GM19099 (cell line): ENCODE data around the gene MED12L.

Source experiments
- POLR2A ChIP-seq: IDR thresholded peaks from 3 replicates; pipeline ENCODE4 v1.6.1; 2011; ENCODE audit warnings: low read depth; ENCODE audit not compliant: insufficient read length; ENCODE audit errors: extremely low read depth

MED12L gene

DNA sequence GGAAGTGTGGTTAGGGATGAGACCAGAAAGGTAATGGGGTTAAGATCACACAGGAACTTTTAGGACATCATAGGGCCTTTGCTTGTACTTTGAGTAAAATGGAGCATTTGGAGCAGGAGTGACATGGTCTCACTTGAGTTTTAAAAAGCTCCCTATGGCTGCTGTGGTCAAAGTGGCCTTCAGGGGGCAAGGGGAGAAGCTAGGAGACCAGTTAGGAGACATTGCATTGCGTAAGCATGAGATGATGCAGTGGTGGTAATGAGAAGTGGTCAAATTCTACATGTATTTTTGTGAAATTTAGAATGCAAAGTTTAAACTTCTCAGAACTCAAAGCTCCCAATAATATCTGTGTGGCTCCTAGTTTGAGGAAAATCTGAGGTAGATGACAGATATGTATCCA lies 27.9 kb downstream of the MED12L start:
- TF ChIP-seq POLR2A: no peak

DNA sequence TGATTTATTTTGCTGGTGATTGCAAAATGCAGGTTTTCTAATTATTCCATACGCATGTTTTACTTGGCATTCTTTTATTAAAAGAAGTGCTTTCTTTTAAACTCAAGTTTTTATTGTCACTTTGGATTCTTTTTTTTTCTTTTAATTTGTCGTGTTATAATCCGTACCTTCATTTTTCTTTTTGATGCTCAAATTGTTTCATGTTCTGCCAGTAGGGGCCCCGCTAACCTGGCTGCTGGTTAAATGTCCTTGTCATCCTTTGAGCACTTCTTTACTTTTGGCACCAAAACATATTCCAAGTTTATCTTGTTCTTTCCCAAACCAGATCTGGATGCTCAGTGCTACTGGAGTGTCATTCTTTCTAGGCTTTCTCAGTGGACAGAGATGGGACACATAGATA lies 31.6 kb downstream of the MED12L start:
- no peak for TF ChIP-seq POLR2A

DNA sequence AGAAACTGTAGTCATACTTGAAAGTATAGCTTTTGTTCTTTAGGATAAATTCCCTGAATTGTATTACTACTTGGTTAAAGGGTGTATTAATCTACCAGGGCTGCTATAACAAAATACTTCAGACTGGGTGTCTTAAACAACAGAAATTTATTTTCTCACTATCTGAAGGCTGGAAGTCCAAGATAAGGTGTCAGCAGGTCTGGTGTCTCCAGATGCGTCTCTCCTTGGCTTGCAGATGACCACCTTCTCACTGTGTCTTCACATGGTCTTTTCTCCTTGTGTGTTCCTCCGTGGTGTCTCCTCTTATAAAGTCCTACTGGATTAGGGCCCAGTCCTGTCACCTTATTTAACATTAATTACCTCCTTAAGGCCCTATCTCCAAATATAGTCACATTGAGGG lies 33.7 kb downstream of the MED12L start:
- TF ChIP-seq POLR2A: no peak

DNA sequence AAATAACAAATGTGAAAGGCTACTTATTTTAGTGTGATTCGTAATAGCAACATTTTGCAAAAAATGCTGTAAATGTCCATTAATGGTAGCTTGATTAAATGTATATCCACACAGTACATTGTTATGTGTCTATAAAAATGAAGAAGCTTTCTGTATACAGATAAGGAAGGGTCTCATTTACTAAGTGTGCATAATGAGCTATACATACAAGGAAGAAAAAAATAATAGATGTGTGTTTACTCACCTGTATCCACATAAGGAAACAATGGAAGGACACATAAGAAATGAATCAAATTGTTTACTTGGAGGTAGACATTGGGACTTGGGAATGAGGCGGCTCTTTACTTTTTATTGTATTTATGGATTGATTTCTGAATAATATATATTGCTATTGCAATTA lies 34.9 kb downstream of the MED12L start:
- TF ChIP-seq POLR2A: no peak

DNA sequence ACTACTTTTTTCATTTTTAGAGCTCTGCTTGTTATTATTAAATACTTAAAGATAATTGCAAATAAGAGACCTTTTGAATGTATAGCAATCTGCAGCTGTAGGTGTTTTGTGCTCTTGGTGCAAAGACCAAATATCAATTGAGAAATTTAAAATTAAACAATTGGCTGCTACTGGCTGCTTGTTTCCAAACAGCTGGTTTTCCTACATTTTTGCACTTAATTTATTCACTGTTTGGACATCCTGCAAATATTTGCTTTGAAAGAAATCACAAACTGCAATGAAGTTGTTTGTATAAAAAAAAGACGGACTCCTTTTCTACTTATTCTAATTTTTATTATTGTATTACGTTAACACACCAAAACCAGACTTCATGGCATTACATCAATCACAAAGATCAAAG lies 35.6 kb downstream of the MED12L start:
- no peak for TF ChIP-seq POLR2A

DNA sequence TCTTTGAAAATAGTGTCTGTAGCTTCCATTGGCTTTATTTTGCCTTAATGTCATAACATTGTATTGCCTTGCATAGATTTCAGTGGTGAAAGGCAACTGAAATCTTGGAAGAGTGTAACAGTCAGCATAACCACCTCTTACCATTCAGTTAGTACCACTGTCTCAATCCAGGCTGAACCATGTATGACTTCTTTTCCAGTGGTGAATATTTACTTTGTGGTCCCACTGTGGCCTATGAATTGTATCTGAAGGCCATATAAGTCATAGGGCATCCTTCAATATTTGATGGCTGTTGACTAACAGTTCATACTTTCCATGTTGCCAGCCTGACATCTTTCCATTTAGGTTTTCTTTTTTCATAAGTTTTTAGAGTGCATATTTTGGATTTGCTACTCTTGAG lies 38.4 kb downstream of the MED12L start:
- TF ChIP-seq POLR2A: no peak

DNA sequence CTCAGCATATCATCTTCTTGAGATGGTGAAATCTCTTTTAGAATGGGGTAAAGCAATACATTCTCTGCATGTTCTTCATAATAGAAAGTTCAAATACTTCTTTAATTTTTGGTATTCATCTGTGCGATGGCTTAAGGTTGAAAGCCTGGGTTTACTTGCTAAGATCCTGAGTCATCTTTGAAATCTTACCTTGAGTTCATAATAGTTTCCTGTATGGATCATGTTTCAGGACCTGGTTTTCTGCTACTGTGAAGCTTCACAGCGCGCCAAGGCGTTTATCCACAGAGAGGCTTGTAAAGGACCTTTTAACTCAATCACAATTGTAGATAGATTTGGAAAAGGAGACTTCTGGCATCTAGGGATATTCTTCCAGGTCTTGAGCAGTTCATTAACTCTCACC lies 39.0 kb downstream of the MED12L start:
- TF ChIP-seq POLR2A: no peak

DNA sequence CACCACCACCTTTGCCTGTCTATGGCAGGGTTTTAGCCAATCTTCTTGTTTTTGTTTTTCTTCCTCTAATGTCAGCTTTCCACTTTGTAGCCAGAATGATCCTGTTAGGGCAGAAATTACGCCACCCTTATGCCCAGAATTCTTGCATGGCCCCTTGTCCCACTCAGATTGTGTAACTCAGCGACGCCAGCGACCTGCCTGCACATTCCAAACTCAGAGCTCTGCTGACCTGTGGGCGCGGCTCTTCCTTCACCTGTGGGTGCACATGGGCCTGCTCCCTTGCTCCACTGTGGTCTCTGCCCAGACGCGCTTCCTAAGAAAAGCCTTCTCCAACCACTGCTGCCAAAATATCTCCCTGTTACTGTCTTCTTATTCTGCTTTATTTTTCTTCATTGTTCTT lies 45.0 kb downstream of the MED12L start:
- no peak for TF ChIP-seq POLR2A

DNA sequence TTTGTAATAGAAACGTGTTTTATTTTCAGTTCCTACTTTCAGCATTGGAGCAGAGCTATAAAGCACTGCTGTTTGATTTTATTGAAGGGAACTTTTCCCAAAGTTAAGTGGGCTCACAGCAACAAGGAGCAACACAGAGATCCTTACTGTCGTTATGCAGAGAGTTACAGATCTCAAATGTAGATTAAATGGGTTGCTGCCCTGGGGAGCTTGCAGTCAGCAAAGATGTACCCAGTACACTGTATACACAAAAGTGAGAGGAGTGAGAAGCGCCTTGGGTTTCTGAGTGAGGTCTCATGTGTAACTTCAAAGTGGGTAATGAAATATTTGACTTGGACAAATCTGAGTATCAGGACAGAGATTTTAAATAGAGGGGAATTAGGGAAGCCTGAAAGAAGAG lies 47.7 kb downstream of the MED12L start:
- TF ChIP-seq POLR2A: no peak

DNA sequence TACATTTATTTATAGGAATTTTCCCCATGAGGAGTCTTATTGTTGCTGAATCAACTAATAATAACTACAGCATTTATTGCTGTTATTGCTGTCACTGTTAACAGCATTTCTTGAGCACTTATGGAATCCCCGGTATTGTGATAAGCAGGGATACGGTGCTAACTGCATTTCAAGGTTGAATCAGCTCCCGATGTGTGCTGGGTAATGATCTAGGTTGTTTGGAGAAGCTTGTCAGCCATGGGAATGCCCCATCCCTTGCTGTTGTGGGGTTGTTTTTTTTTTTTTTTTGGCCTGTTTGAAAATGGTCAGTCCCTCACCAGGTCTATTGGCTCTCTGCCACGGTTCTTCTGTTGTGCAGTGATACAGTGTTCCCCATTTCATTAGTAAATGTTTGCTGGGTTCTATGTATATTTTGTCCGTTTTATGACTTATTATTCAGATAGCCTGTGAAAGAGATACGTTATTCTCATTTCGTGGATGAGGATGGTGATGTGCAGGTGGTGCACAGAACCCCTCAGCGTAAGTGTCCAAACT lies 48.5 kb downstream of the MED12L start:
- TF ChIP-seq POLR2A: no peak

DNA sequence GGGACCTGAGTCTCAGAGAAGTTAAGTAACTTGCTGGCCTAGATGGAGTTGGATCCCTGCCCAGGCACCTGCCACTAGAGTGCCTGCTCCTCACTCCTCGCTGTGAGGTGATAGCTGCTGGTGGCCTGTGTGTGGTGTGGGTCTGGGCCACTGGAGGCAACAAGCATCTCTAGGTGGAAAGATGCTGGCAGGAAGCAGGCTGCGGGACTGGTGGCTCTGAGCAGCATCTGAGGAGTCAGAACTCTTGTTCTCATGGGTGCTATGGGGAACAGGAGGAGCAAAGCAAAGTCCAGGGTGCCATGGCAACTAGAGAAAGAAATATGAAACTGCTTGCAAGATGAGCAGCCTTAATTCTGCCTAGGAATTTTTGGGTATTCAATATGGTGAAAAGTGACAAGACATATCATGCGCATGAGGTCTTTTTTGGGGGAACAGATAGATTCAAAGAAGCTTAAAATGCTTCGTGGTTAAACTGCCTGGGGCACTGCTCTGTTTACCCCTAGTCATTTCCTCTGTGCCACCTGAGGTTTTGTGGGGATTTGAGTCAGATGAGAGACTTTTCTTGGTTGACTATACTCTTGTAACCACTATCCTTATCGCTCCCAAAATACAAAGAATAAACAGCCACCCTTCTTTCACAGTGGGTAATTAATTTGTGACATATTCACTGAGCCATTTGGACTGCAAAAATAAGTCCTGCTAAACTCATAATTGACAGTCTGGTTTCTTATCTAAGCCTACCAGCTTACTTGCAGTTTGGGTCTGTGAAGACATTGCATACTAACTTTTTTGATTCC lies 50.3 kb downstream of the MED12L start:
- no peak for TF ChIP-seq POLR2A

DNA sequence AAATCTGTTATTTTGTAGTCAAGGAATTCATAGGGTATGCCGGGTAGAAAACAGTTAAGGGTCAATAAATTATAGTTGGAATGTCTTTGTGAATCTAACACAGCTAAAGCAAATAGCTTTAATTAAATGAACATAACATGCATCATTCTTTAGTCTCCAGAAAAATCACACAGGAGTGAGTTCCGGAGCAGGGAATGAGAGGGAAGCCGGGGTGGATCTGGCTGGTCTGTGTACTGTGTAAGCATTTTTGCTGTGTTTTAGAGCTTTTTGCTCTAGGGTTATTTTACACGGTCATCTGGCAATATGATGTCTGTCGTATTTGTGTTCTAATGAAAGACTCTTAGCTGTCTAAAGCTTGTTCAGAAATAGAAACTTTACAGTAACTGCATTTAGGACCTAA lies 57.5 kb downstream of the MED12L start:
- TF ChIP-seq POLR2A: no peak

DNA sequence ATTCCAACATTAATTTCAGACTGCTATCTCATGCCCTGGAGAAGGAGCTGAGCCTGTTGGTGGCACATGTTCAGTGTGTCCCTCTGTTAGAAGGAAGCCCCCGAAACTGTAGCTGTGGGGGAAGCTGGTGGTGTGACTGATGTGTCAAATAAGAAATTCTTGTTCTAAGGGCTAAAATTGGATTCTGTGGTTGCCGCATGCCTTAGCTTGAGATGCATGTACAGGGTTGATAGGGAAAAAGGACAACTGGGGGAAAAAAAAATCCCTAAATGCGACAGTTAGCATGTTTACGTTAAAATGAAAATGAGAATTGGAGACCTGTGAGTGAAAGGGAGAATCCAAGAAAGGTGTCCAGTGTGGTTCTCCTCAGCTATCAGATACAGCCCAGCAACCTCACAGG lies 58.6 kb downstream of the MED12L start:
- TF ChIP-seq POLR2A: no peak

DNA sequence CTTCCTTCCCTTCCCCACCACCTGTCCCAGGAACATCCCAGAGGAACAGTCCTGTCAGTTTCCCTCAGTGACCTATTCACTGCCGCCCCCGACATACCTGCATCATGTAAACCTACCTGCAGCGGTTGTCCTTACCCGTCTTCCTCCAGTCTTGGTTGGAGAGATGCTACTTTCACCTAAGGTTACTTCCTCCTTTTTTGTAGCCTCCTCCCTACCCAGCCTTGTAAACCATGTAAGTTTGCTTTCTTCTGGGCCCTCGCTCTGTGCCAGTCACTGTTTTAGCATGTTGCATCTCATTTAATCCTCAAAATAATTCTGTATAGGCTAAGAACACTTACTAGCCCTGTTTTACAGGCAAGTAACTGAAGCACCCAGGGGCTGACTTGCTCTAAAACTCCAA lies 59.3 kb downstream of the MED12L start:
- TF ChIP-seq POLR2A: no peak

DNA sequence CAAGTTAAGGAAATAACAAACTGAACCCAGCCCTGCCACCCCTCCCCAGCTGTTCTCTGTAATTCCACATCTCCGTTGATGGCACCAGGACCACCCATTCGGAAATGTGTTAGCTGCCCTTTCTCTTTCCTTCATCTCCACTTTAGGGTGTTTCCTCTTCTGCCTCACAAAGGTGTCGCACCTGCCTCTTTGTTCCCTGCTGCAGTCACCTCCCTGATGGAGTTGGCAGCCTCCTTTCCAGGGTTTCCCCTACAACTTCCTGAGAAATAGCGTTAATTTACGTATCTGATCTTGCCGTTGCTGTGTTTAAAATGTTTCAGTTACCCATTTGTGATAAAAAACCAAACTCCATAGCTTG lies 60.2 kb downstream of the MED12L start:
- no peak for TF ChIP-seq POLR2A

DNA sequence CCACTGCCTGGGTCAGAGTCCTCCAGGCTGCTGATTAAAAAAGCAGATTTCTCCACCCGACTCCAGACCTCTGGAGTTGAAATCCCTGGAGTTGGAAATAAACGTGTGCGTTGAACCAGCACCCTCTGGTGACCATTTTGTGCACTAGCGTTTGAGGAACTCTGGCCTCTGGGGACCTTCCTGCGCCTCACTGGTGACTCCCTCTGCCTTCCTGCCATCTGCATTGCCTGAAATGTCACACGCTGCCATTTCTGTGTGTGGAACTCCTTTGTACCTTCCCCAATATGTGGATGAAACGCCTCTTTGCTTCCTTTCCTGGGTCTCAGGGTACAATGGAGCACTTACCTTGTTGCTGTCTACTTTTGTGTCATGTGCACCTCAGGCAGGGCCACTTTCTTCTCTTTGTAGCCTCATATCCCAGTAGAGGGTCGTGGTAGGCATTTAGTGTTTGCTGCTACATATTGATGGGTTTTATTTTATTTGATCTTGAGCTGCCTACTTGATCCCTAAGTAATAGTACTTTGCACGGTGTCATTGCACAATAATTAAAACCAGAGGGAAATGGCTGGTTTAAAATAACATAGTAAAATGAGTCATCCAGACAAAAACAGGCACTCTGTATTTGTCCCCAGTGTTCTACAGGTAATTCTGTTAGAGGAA lies 60.7 kb downstream of the MED12L start:
- TF ChIP-seq POLR2A: no peak

DNA sequence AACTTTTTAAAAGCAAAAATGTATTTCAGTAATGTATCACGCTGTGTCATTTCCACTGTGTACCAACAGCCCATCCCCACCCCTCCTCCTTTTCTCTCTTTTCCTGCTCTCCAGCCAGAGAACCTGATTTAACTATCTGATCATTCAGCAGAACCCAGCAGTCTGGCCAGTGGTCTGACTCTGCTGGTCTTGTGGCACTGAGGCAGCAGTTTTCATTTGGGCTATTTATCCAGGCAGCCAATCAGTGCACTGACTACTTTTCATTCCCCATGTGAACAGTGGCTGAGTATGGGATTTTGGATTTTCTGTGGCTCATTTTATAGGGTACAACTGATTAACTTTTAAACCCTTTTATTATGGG lies 61.2 kb downstream of the MED12L start:
- no peak for TF ChIP-seq POLR2A

DNA sequence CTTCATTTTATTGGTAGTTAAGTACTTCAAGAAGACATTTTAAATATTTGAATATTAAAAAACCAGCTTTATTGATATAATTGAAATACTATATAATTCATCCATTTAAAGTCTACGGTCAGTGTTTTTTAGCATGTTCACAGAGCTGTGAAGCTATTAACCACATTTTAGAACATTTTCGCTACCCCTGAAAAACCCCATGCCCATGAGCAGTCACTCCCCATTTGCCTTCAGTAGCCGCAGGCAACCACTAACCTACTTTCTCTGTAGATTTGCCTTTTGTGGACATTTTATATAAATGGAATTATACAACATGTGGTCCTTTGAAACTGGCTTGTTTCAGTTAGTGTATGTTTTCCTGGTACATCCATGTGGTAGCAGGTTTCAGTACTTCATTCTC lies 61.8 kb downstream of the MED12L start:
- no peak for TF ChIP-seq POLR2A
